Naive B cell (primary cell): ENCODE data around the gene CXCR2. TPM values are rescaled to one million over a fixed set of nuclear protein-coding genes. Genes with fewer than 3 reads are reported as not detected.

Experiments
- ATAC-seq, 2 donors: fragments of 150-1000 bp; cut with Tn5 transposase; 2 replicates each; pipeline ENCODE4 v1.10.0; 2021; ENCODE audit warnings: low read depth in 2 of 2, mild to moderate bottlenecking in 2 of 2, moderate library complexity in 2 of 2
- DNase-seq: peaks from one replicate; pipeline ENCODE4 v3.0.0; 2022
- H3K27ac Mint-ChIP-seq, 6 donors: one replicate each; pipeline ENCODE4 v1.8.0; 2020 to 2022; ENCODE audit warnings: mild to moderate bottlenecking in 6 of 6, mixed read lengths in 6 of 6, moderate library complexity in 5 of 6, inconsistent platforms in 2 of 6
- H3K27me3 Mint-ChIP-seq, 3 donors: one replicate each; pipeline ENCODE4 v1.8.0; 2021 to 2022; ENCODE audit warnings: mixed read lengths in 3 of 3, mild to moderate bottlenecking in 1 of 3
- H3K36me3 Mint-ChIP-seq, 2 donors: one replicate each; pipeline ENCODE4 v1.8.0; 2020 to 2022; ENCODE audit warnings: mixed read lengths in 2 of 2, inconsistent platforms in 1 of 2, mild to moderate bottlenecking in 1 of 2
- H3K4me1 Mint-ChIP-seq, 3 donors: one replicate each; pipeline ENCODE4 v1.8.0; 2020 to 2022; ENCODE audit warnings: mixed read lengths in 3 of 3, inconsistent platforms in 1 of 3, mild to moderate bottlenecking in 1 of 3, moderate library complexity in 1 of 3
- H3K4me3 Mint-ChIP-seq, 8 donors: one replicate each; pipeline ENCODE4 v1.8.0; 2020 to 2022; ENCODE audit warnings: mild to moderate bottlenecking in 8 of 8, mixed read lengths in 8 of 8, moderate library complexity in 8 of 8, inconsistent platforms in 2 of 8
- H3K9me3 Mint-ChIP-seq, 7 donors: one replicate each; pipeline ENCODE4 v1.8.0; 2020 to 2022; ENCODE audit warnings: mixed read lengths in 7 of 7, mild to moderate bottlenecking in 5 of 7, inconsistent platforms in 2 of 7, moderate library complexity in 1 of 7
- polyA plus RNA-seq, 6 donors: library from polyadenylated mRNA; unstranded; fragments of 300-500 nt; fragmentation: Illumina TruSeq; gene quantifications; one replicate each; pipeline ENCODE4 v1.2.3, GENCODE V29; 2021; ENCODE audit warnings: low read depth in 6 of 6

The CXCR2 gene
- 1 to 10 TPM in 2 of 6 donors, under 1 TPM in 2, not detected in 2; 0.36 to 2.3 (median 1.3) TPM for polyA plus RNA-seq

- ATAC-seq, result no peak
Measured at GRCh38 chr2:218125626-218126080, at the start of gene CXCR2. TSS of gene CXCR2 (plus strand) at chr2:218126028. CDS start at chr2:218134802, 8,774 bp downstream.

DNA sequence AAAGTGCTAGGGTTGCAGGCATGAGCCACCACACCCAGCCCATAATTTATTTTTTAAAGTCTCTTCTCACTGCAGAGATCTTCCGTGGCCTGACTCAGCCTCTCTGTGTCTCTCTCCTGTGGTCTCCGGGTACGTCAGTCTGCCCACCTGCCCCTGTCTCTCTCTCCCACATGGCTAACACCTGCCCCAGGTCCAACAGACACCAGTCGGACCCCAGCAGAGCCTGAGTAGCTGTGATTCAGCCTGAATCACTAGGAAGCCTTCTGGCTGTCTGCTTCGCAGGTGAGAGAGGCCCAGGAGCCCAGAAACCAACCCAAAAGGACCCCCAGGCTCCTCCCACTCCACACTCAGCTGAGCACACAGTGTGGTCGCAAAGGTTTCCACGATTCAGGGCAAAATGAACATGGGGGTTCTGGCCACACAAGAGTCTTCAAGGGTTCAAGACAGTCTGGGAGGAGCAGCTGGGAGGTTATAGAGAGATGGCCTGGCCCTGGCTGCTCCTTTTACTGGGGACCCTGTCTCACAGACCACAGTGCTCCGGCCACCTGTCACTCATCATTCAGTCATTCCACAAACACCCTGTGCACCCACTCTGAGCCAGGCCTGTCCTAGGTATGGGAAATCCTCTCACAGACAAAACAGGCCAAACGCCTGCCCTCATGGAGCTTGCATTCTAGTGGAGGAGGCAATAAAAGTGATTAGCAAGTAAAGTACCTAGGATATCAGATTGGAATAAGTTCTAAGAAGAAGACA, 48.2 kb upstream of the CXCR2 start:
- Mint-ChIP-seq H3K9me3 (peaks cover 0 to 4% (median 0%) of the 10 kb centered on the region in 7 donors), H3K36me3 (no peaks in the 10 kb centered on the region), H3K4me1 (peaks cover 5 to 12% (median 6%) of the 10 kb centered on the region in 3 donors), H3K27me3 (peaks cover 20 to 39% (median 38%) of the 10 kb centered on the region in 3 donors), H3K27ac (peak overlapping the region in 1 of 6 donors; percentile 67), H3K4me3 (no peak overlapping the region)
- DNase-seq, result no peak
- ATAC-seq, result no peak

More at GRCh38 chr2:218125626-218126080, at the start of gene CXCR2:
- Mint-ChIP-seq H3K4me1 (peaks cover 0 to 6% (median 4%) of the 10 kb centered on the region in 3 donors), H3K36me3 (no peaks in the 10 kb centered on the region), H3K9me3 (peaks cover 0 to 26% (median 19%) of the 10 kb centered on the region in 7 donors), H3K27me3 (peaks cover 24 to 41% (median 26%) of the 10 kb centered on the region in 3 donors), H3K27ac (peak within 1 kb of the TSS in 2 of 6 donors; percentile 2 to 90), H3K4me3 (peak within 1 kb of the TSS in 1 of 8 donors; percentile 2)
- no peak for DNase-seq

DNA sequence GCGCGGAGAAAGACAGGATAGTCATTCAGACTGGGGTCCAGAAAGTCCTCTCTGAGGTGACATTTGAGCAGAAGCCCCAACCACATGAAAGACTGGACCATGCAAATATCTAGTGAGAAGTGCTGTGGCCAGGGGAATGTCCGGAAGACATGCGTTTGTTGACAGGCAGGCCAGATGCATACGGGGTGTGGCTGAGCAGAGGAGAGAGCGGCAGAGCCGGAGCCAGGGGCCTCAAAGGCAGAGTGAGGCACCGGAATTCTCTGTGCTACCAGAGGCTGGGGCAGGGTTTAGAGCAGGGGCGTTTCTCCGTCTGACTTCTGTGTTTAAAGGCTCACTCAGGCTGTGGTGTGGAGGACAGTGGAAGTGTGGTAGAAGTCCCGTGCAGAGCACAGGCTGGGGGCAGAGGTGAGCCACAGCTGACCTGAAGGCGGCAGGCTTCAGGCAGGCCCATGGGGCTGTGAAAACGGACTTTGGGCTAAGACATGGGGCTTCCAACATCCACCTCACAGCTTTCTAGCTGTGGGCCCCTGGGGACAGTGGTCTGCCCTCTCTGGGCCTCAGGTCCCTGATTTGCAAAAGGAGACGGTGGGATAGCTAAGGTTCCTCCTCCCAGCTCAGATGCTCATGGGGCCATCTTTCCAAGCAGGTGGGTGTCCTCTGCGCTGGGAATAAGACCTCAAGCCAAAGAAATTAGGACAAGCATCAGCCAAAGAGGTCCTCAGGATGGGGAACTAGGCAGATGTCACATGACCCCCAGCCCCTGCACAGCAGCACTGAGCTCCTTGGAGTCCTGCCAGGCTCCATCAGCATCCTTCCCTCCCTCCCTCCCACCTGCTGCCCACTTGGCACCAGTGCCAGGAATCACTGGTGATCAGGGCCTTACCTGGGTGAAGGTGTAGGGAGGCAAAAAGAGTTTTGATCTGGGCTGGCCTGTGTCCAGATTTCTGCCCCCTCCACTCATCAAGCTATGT, 45.6 kb upstream of the CXCR2 start:
- H3K4me3 Mint-ChIP-seq, result no peak overlapping the region
- H3K27ac Mint-ChIP-seq, result peak overlapping the region in 1 of 6 donors; percentile 12
- peaks cover 0 to 6% (median 3%) of the 10 kb centered on the region in 7 donors for H3K9me3 Mint-ChIP-seq
- H3K36me3 Mint-ChIP-seq, result no peaks in the 10 kb centered on the region
- peaks cover 5 to 13% (median 6%) of the 10 kb centered on the region in 3 donors for H3K4me1 Mint-ChIP-seq
- ATAC-seq (no peak), DNase-seq (no peak)
- H3K27me3 Mint-ChIP-seq, result peaks cover 16 to 29% (median 27%) of the 10 kb centered on the region in 3 donors

DNA sequence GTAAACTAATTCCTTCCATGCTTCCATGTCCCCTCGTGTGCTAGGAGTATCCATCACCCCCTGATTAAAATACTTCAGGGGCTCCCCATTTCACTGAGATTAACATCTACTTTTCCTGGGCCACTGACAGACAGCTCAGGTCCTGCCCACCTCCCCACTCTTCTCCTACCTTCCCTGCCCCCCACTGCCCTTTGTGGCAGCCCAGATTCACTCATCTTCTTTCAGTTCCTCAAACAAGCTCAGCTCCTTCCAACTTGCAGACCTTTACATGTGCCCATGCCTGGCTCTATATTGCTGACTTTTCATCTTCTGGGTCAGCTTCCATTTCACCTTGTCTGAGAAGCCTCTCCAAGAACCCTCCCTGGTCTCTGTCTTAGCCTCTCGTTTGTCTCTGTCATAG, 44.8 kb upstream of the CXCR2 start:
- peaks cover 5 to 13% (median 6%) of the 10 kb centered on the region in 3 donors for H3K4me1 Mint-ChIP-seq
- H3K27me3 Mint-ChIP-seq, result peaks cover 18 to 35% (median 29%) of the 10 kb centered on the region in 3 donors
- peaks cover 1 to 12% (median 6%) of the 10 kb centered on the region in 7 donors for H3K9me3 Mint-ChIP-seq
- DNase-seq (no peak), ATAC-seq (no peak)
- H3K27ac Mint-ChIP-seq, result peak overlapping the region in 1 of 6 donors; percentile 12
- H3K36me3 Mint-ChIP-seq, result peaks cover 2 to 4% of the 10 kb centered on the region in 2 donors
- H3K4me3 Mint-ChIP-seq, result no peak overlapping the region

GRCh38 chr2:218081695-218082094, 44.1 kb upstream of the CXCR2 start:
- H3K9me3 Mint-ChIP-seq, result peaks cover 8 to 19% (median 12%) of the 10 kb centered on the region in 7 donors
- DNase-seq, result no peak
- ATAC-seq, result no peak
- no peak overlapping the region for H3K4me3 Mint-ChIP-seq
- peaks cover 22 to 39% (median 31%) of the 10 kb centered on the region in 3 donors for H3K27me3 Mint-ChIP-seq
- H3K27ac Mint-ChIP-seq, result no peak overlapping the region
- H3K4me1 Mint-ChIP-seq, result peaks cover 5 to 11% (median 6%) of the 10 kb centered on the region in 3 donors
- peaks cover 8 to 10% of the 10 kb centered on the region in 2 donors for H3K36me3 Mint-ChIP-seq

DNA sequence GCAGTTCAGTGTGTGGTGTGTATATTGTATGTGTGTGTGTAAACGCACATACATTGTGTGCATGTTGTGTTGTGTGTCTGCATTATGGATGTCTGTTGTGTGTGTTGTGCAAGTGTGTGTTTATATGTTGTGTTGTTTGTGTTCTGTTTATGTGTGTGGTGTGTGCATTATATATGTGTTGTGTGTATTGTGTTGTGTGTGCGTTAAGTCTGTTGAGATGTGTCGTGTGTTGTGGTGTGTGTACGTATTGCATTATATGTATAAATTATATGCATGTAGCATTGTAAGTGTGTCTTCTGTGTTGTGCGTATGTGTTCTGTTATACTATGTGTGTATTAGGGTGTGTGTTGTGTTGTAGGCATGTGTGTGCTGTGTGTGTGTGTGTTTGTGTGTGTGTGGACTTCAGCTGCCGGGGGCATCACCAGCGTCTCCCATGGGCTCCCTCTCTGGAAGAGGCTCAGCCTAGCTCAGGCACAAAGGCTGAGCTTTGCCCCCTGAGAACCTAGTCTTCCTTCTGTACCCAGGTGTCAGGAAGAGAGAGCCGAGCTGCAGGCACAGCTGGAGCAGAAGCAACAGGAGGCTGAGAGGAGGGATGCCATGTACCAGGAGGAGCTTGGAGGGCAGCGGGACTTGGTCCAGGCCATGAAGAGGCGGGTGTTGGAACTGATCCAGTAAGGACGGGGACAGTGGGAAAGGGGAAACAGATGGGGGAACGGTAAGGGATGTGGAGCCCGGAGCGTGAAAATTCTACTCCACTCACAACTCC, 43.1 kb upstream of the CXCR2 start:
- Mint-ChIP-seq H3K9me3 (peaks cover 13 to 29% (median 14%) of the 10 kb centered on the region in 7 donors), H3K4me1 (peaks cover 5 to 9% (median 6%) of the 10 kb centered on the region in 3 donors), H3K27ac (no peak overlapping the region), H3K27me3 (peaks cover 22 to 35% (median 28%) of the 10 kb centered on the region in 3 donors), H3K36me3 (peaks cover 10 to 11% of the 10 kb centered on the region in 2 donors), H3K4me3 (peak overlapping the region in 1 of 8 donors; percentile 59)
- no peak for DNase-seq
- ATAC-seq, result no peak

GRCh38 chr2:218083352-218083676, 42.5 kb upstream of the CXCR2 start:
- peaks cover 5 to 9% (median 6%) of the 10 kb centered on the region in 3 donors for H3K4me1 Mint-ChIP-seq
- H3K9me3 Mint-ChIP-seq, result peaks cover 13 to 32% (median 15%) of the 10 kb centered on the region in 7 donors
- DNase-seq (no peak), ATAC-seq (no peak)
- H3K36me3 Mint-ChIP-seq, result peaks cover 10 to 11% of the 10 kb centered on the region in 2 donors
- peaks cover 24 to 35% (median 29%) of the 10 kb centered on the region in 3 donors for H3K27me3 Mint-ChIP-seq
- H3K4me3 Mint-ChIP-seq, result no peak overlapping the region
- no peak overlapping the region for H3K27ac Mint-ChIP-seq

GRCh38 chr2:218086478-218086877, 39.4 kb upstream of the CXCR2 start:
- DNase-seq (no peak), ATAC-seq (no peak)
- Mint-ChIP-seq H3K9me3 (peaks cover 10 to 32% (median 16%) of the 10 kb centered on the region in 7 donors), H3K4me1 (peaks cover 0 to 4% (median 0%) of the 10 kb centered on the region in 3 donors), H3K4me3 (no peak overlapping the region), H3K27ac (peak overlapping the region in 1 of 6 donors; percentile 76), H3K27me3 (peaks cover 33 to 52% (median 39%) of the 10 kb centered on the region in 3 donors), H3K36me3 (peaks cover 10 to 11% of the 10 kb centered on the region in 2 donors)

DNA sequence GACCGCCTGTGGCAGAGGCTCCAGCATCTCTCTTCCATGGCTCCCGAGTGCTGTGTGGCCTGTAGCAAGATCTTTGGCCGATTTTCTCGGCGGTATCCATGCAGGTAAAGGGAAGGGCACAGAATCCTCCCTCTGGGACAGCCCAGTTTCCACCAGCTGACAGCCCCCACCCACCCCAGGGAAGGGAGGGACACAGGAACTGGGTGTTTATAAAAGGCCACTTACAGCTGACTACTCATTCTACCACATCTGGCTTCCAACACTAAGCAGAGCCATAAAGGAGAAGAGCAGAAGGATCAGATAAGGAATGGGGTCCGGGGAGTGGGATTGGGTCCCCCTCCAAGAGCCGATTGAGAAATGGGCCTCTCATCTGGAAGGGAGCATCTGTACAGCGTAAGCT, 36.6 kb upstream of the CXCR2 start:
- no peak overlapping the region for H3K27ac Mint-ChIP-seq
- H3K27me3 Mint-ChIP-seq, result peaks cover 24 to 59% (median 28%) of the 10 kb centered on the region in 3 donors
- ATAC-seq, result no peak
- H3K9me3 Mint-ChIP-seq, result peaks cover 10 to 32% (median 16%) of the 10 kb centered on the region in 7 donors
- peaks cover 10 to 11% of the 10 kb centered on the region in 2 donors for H3K36me3 Mint-ChIP-seq
- no peak overlapping the region for H3K4me3 Mint-ChIP-seq
- no peaks in the 10 kb centered on the region for H3K4me1 Mint-ChIP-seq
- no peak for DNase-seq

DNA sequence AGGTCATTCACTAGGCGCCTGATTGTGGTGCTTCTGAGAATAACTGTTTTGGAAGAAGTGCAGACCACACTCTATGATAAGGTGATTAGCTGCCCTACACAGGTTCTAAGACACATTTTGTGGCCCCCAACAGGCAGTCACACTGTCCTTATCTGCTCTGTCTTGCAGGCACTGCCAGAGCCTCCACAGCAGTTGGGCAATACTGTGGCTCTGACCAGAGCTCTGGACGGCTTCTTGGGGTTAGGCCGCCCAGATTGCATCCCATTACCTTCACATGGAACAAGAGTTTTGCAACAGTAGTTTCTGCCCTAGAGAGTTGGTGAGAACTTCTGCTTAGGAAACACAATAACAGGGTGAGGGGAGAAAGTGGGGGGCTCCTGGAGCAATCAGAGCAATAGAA, 34.1 kb upstream of the CXCR2 start:
- Mint-ChIP-seq H3K36me3 (peaks cover 0 to 2% of the 10 kb centered on the region in 2 donors), H3K9me3 (peaks cover 0 to 13% (median 5%) of the 10 kb centered on the region in 7 donors), H3K27ac (no peak overlapping the region), H3K4me3 (no peak overlapping the region), H3K4me1 (no peaks in the 10 kb centered on the region), H3K27me3 (peaks cover 12 to 38% (median 14%) of the 10 kb centered on the region in 3 donors)
- ATAC-seq (no peak), DNase-seq (no peak)

GRCh38 chr2:218093879-218094278, 31.9 kb upstream of the CXCR2 start:
- DNase-seq (no peak), ATAC-seq (no peak)
- Mint-ChIP-seq H3K4me1 (no peaks in the 10 kb centered on the region), H3K36me3 (no peaks in the 10 kb centered on the region), H3K27me3 (peaks cover 5 to 33% (median 13%) of the 10 kb centered on the region in 3 donors), H3K9me3 (peaks cover 0 to 9% (median under 1%) of the 10 kb centered on the region in 7 donors), H3K4me3 (no peak overlapping the region), H3K27ac (no peak overlapping the region)

DNA sequence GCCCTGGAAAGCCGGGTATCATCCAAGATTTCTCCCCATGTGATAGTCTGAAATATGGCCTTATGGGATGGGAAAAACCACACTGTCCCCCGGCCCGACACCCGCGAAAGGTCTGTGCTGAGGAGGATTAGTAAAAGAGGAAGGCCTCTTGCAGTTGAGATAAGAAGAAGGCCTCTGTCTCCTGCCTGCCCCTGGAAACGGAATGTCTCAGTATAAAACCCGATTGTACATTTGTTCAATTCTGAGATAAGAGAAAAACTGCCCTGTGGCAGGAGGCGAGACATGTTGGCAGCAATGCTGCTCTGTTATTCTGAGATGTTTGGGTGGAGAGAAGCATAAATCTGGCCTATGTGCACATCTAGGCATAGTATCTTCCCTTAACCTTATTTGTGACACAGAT, 30.0 kb upstream of the CXCR2 start:
- peaks cover under 1 to 25% (median 23%) of the 10 kb centered on the region in 3 donors for H3K27me3 Mint-ChIP-seq
- no peak overlapping the region for H3K4me3 Mint-ChIP-seq
- no peaks in the 10 kb centered on the region for H3K4me1 Mint-ChIP-seq
- no peak overlapping the region for H3K27ac Mint-ChIP-seq
- peaks cover 0 to 4% of the 10 kb centered on the region in 2 donors for H3K36me3 Mint-ChIP-seq
- ATAC-seq (no peak), DNase-seq (no peak)
- peaks cover 0 to 9% (median 3%) of the 10 kb centered on the region in 7 donors for H3K9me3 Mint-ChIP-seq
